ENCODE measurements around the gene TDRD3.

The TDRD3 gene

DNA sequence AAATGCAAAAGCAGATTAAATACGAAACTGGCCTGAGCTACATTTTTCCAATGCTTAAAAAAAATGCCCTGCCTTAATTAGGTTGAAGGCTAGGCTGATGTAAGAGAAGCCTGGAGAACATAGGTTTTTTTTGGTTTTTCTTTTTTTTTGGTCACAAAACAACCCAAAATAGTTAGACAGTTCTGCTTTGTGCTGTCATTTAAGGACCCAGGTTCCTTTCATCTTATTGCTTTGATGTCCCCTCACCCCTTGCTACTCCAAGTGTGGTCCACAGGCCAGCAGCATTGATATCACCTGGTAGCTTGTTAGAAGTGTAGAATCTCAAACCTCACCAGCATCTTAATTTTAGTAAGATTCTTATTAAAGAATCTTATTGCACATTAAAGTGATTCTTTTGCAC is 14.4 kb downstream of the TDRD3 start:
- in situ Hi-C loops (cut with MboI; ENCODE audit: low pct_unique_long_range_greater_than_20kb, low sequenced_read_pairs, unreplicated experiment), result no loop called here
- no peak for DNase-seq (ENCODE audit: low spot score)
- TF ChIP-seq, protein P1, sequence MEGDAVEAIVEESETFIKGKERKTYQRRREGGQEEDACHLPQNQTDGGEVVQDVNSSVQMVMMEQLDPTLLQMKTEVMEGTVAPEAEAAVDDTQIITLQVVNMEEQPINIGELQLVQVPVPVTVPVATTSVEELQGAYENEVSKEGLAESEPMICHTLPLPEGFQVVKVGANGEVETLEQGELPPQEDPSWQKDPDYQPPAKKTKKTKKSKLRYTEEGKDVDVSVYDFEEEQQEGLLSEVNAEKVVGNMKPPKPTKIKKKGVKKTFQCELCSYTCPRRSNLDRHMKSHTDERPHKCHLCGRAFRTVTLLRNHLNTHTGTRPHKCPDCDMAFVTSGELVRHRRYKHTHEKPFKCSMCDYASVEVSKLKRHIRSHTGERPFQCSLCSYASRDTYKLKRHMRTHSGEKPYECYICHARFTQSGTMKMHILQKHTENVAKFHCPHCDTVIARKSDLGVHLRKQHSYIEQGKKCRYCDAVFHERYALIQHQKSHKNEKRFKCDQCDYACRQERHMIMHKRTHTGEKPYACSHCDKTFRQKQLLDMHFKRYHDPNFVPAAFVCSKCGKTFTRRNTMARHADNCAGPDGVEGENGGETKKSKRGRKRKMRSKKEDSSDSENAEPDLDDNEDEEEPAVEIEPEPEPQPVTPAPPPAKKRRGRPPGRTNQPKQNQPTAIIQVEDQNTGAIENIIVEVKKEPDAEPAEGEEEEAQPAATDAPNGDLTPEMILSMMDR (IDR thresholded peaks at IDR 0.05; ENCODE audit: extremely low read depth, insufficient read depth, missing control alignments), result no peak

- in situ Hi-C loops (cut with MboI; ENCODE audit: low pct_unique_long_range_greater_than_20kb, low sequenced_read_pairs, unreplicated experiment), result no loop called here
- no peak for DNase-seq (ENCODE audit: low spot score)
These were observed 15.0 kb downstream of the TDRD3 start for GRCh38 chr13:60411983-60412382.

DNA sequence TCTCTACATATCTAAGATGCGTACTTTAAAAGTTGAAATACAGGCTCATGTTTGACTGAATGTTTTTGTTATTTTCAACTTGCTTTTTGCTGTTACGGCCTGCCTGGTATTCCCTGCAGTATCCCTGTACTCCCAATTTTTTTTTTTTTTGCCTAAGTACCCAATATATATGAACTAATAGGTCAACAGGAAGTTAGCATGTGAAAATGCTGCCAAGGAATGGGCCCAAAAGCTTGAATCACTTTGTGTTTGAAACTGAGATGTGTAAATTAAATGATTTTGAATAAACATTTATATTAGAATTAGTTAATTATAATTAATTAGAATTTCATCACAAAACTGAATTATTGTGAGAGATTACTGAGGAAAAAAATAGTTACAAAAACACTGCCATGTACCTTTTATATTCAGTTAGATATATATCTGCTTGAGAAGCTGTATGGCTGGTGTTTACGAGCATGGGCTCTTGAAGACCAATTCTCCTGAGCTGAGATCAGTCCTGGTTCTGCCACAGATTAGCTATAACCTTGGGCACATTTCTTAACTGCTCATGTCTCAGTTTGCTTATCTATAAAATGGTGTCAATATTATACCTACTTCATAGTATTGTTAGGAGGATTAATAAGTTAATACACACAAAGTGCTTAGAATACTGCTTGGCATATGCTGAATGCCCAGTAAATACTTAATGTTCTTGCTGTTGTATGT is 16.0 kb downstream of the TDRD3 start:
- DNase-seq (ENCODE audit: low spot score), result no peak
- TF ChIP-seq, protein P1 (IDR thresholded peaks at IDR 0.05; ENCODE audit: extremely low read depth, insufficient read depth, missing control alignments), result no peak
- in situ Hi-C loops (cut with MboI; ENCODE audit: low pct_unique_long_range_greater_than_20kb, low sequenced_read_pairs, unreplicated experiment), result no loop called here

More at GRCh38 chr13:60411983-60412382, 15.0 kb downstream of the TDRD3 start:
- TF ChIP-seq, protein P1 (IDR thresholded peaks at IDR 0.05; ENCODE audit: extremely low read depth, insufficient read depth, missing control alignments), result no peak

DNA sequence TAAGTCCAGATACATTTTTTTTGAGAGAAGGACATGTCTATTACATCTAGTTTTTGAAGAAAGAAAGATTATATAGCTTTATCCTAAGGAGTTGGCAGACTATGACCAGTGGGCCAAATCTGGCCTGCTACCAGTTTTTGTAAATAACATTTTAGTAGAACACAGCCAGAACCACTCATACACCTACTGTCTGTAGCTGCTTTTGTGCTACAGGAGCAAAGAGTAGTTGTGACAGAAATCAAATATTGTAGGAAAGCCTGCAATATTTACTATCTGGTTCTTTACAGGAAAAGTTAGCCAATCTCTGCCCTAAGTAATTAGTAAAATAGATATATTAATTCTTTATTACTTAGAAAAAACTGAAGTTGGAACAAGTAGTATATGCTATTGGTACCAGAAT is 17.2 kb downstream of the TDRD3 start:
- in situ Hi-C loops (cut with MboI; ENCODE audit: low pct_unique_long_range_greater_than_20kb, low sequenced_read_pairs, unreplicated experiment), result no loop called here
- TF ChIP-seq, protein P1 (IDR thresholded peaks at IDR 0.05; ENCODE audit: extremely low read depth, insufficient read depth, missing control alignments), result no peak
- DNase-seq (ENCODE audit: low spot score), result no peak

DNA sequence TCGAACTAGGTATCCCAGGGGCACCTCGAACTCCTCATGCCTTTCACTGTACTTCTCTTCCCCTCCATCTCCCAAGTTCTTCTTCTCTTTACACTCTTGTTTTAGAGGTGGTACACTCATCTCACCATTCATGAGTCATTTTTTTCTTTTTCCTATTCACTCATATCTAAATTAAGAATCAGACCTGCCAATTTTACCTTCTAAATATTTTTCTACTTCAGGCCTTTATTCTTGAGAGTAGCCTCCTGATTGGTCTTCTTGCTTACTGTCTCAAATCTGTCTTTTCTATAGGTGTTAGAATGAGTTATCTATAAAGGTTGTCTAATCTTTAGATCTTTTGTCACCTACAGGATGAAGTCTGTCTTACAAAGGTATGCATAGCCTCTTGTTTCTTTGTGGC is 20.7 kb downstream of the TDRD3 start:
- DNase-seq (ENCODE audit: low spot score), result no peak
- TF ChIP-seq, protein P1 (IDR thresholded peaks at IDR 0.05; ENCODE audit: extremely low read depth, insufficient read depth, missing control alignments), result no peak
- in situ Hi-C loops (cut with MboI; ENCODE audit: low pct_unique_long_range_greater_than_20kb, low sequenced_read_pairs, unreplicated experiment), result no loop called here

GRCh38 chr13:60418954-60419353 is 21.9 kb downstream of the TDRD3 start:
- DNase-seq (ENCODE audit: low spot score), result no peak
- in situ Hi-C loops (cut with MboI; ENCODE audit: low pct_unique_long_range_greater_than_20kb, low sequenced_read_pairs, unreplicated experiment), result no loop called here
- TF ChIP-seq, protein P1 (IDR thresholded peaks at IDR 0.05; ENCODE audit: extremely low read depth, insufficient read depth, missing control alignments), result no peak

All from GM13977 (cell line).